ENCODE results near the gene CLK1.

Gene CLK1

DNA sequence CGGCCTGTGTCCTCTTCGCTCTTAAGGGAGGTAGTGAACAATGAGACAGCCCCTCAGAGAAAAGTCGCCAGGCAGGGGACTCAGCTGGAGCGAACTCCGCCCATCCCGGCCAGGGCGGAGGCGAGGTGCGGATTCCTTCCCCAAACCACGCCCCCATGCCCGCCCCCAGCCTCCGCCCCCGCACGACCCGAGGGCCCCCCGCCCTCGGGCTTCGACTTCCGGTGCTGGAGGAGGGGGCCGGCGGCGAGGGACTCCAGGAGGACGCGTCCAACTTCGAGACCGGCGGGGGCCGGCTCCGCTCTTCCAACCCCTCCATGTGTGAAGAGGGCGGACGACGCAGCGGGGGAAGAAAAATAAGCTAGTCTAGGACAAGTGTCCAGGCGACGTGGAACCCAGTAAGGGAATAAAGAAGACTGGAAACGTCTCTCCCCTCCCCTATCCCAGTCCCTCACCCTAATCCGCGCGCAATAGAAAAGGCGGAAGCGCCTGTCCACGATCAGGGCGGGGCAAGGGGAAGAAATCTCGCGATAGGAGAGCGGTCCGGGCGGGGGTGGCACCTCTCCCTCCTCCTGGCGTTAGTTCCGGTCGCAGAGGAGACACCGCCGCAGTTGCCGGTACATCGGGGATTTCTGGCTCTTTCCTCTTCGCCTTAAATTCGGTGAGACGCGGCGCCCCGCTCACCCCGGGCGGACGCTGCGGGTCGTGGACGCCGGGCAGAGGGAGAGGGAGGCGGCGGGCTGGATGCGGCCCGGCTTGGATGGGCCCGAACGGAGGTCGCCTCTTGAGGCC, 52.9 kb downstream of the CLK1 start, which contains the start of gene BZW1:
BZW1 (plus strand) TSS at position 578 of the 789 bp plus-strand sequence. CDS start 1,308 bp downstream, outside the sequence.
- DNase-seq (ENCODE audit: low spot score) = peak; percentile 98

DNA sequence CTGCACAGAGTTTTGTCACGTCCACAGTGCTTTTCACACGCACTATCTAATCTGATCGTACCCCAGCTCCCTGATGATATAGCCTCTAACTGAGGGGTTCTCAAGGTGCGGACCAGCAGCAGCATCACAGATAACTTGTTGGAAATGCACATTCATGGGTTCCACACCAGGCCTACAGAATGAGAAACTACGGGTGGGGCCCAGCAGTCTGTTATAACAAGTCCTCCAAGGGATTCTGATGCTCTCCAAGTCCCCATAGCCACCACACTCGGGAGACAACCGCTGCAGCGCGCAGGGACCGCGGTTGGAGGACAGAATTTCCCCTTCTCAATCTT, 53.5 kb downstream of the CLK1 start:
- no peak for DNase-seq (ENCODE audit: low spot score)

DNA sequence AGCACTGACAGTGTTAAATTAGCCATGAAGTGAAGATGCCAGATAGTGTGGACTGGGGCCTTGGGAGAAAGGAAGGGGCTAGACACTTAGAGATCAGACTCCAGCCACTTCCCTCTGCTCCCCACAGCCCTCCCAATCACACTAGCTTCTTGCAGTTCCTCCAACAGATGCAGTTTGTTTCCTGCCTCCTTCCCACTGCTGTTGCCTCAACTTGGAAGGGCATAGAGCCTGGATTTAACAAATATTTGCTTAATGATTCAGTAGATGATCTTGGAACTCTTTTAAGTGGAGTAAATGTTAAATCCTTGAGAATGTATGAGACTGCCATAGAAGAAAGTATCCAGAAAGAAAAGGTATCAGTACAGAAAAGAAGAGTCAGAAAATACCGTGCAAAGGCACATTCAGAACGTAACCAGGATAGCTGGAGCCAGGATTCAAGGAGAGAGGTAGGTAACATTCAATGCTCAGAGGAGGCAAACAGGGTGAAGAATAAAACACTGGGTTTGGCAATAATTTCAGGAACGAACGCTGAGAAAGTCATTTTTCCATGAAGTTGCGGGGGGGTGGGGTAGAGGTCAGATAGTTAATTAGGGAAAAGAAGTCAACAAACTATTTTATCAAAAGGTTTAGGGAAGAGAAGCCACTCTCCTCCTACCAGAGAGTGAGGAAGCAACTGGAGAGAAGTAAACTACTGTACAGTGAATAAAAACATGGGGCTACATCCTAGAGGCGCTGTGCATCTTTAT, 54.0 kb downstream of the CLK1 start:
- DNase-seq (ENCODE audit: low spot score) = no peak

DNA sequence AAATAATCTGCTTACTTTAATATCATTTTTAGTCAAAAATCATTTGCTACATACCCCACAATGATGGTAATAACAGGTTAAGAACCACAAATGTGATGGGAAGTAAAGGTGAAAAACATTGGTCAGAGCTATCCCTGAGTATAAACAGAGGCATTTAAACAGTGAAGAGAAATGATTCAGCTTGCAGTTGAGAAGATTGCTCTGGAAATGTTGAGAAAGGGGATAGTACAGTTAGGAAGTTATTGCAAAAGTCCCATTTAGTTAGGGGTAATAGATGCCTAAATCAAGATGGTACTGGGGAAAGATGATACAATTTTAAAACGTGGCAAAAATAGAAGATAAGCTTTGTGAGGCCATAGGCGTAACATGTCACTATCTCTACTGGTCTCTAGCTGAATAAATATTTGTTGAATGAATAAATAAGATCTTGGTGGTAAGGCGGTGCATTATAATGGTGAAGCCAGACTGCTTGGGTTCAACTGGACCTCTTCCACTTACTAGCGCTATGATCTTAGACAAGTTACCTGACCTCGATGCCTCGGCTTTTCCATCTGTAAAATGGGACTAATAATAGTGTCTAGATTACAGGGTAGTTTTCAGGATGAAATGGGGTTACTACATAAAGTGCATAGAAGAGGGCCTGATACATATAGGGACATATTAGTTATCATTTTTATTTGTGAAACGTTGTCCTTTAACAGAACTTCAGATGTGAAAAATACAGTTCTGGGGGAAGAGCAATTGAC, 54.8 kb downstream of the CLK1 start:
- no peak for DNase-seq (ENCODE audit: low spot score)
